ENCODE data around the gene PARP6. TPM values are rescaled to one million over a fixed set of nuclear protein-coding genes. Genes with fewer than 3 reads are reported as not detected.

Gene PARP6
- polyA plus RNA-seq, 1 of the 3 experiments (the other 2 are of a cell fraction): 57.7 TPM

- TF ChIP-seq, protein P1, sequence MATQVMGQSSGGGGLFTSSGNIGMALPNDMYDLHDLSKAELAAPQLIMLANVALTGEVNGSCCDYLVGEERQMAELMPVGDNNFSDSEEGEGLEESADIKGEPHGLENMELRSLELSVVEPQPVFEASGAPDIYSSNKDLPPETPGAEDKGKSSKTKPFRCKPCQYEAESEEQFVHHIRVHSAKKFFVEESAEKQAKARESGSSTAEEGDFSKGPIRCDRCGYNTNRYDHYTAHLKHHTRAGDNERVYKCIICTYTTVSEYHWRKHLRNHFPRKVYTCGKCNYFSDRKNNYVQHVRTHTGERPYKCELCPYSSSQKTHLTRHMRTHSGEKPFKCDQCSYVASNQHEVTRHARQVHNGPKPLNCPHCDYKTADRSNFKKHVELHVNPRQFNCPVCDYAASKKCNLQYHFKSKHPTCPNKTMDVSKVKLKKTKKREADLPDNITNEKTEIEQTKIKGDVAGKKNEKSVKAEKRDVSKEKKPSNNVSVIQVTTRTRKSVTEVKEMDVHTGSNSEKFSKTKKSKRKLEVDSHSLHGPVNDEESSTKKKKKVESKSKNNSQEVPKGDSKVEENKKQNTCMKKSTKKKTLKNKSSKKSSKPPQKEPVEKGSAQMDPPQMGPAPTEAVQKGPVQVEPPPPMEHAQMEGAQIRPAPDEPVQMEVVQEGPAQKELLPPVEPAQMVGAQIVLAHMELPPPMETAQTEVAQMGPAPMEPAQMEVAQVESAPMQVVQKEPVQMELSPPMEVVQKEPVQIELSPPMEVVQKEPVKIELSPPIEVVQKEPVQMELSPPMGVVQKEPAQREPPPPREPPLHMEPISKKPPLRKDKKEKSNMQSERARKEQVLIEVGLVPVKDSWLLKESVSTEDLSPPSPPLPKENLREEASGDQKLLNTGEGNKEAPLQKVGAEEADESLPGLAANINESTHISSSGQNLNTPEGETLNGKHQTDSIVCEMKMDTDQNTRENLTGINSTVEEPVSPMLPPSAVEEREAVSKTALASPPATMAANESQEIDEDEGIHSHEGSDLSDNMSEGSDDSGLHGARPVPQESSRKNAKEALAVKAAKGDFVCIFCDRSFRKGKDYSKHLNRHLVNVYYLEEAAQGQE (IDR thresholded peaks at IDR 0.05; ENCODE audit: low read depth, low read length): no peak
- no peak for TF ChIP-seq EZH2phosphoT487 (IDR thresholded peaks at IDR 0.05; ENCODE audit: borderline replicate concordance, low read depth)
Measured at GRCh38 chr15:72206677-72207000, 65.7 kb downstream of the PARP6 start (continued).

DNA sequence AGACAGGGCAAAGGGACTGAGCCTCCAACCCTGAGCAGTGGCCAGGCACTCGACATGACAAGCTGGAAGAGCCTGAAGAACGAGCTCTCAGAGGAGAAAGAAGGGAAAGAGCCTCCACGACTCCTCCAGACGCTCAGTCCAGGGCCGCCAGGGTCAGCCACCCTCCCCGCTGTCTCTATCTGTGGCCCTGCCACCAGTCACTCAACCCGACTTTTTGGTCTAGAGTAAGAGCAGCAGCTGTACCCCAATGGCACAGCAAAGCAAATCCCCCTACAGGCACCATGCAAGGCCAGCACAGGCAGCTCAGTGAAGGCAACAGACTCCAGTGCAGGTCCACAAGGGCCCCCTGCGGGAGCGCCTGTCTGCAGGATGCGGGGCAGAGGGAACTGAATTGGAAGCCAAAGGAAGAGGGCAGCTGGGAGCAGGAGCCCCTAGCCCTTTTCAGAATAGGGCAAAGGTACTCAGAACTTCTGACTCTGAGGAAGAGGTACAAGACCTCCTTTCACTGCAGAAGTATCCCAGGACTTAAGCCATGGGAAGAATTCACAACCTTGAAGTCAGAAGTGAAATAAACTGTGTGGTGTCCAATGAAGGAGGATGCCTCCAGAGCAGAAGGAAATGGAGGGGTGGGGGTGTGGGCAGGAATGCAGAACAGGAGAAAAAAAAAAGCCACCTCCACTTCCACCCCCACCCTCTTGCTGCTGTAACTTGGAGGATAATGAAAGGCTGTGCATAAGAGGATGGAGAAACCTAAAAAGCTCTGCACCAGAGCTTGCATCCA is 66.3 kb downstream of the PARP6 start:
- no peaks in the 10 kb centered on the region for H3K9me2 ChIP-seq
- peaks cover 87% of the 10 kb centered on the region for H3F3A ChIP-seq (replicated peaks; ENCODE audit: insufficient read depth)
- peaks cover 66% of the 10 kb centered on the region for H3K79me2 ChIP-seq (ENCODE audit: insufficient read depth)
- peaks cover 92 to 93% of the 10 kb centered on the region in 2 experiments for H3K36me3 ChIP-seq (replicated peaks in 1 of 2; ENCODE audit: control insufficient read depth in 1 of 2, insufficient read depth in 2 of 2, low read length in 1 of 2)
- TF ChIP-seq, protein P2, sequence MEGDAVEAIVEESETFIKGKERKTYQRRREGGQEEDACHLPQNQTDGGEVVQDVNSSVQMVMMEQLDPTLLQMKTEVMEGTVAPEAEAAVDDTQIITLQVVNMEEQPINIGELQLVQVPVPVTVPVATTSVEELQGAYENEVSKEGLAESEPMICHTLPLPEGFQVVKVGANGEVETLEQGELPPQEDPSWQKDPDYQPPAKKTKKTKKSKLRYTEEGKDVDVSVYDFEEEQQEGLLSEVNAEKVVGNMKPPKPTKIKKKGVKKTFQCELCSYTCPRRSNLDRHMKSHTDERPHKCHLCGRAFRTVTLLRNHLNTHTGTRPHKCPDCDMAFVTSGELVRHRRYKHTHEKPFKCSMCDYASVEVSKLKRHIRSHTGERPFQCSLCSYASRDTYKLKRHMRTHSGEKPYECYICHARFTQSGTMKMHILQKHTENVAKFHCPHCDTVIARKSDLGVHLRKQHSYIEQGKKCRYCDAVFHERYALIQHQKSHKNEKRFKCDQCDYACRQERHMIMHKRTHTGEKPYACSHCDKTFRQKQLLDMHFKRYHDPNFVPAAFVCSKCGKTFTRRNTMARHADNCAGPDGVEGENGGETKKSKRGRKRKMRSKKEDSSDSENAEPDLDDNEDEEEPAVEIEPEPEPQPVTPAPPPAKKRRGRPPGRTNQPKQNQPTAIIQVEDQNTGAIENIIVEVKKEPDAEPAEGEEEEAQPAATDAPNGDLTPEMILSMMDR (IDR thresholded peaks at IDR 0.05): no peak
- no peak for TF ChIP-seq GATA2 (CRISPR knock-in tag; IDR thresholded peaks at IDR 0.05)
- TF ChIP-seq, protein P3, sequence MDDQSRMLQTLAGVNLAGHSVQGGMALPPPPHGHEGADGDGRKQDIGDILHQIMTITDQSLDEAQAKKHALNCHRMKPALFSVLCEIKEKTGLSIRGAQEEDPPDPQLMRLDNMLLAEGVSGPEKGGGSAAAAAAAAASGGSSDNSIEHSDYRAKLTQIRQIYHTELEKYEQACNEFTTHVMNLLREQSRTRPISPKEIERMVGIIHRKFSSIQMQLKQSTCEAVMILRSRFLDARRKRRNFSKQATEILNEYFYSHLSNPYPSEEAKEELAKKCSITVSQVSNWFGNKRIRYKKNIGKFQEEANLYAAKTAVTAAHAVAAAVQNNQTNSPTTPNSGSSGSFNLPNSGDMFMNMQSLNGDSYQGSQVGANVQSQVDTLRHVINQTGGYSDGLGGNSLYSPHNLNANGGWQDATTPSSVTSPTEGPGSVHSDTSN (IDR thresholded peaks at IDR 0.05): no peak
- TF ChIP-seq, protein P4, sequence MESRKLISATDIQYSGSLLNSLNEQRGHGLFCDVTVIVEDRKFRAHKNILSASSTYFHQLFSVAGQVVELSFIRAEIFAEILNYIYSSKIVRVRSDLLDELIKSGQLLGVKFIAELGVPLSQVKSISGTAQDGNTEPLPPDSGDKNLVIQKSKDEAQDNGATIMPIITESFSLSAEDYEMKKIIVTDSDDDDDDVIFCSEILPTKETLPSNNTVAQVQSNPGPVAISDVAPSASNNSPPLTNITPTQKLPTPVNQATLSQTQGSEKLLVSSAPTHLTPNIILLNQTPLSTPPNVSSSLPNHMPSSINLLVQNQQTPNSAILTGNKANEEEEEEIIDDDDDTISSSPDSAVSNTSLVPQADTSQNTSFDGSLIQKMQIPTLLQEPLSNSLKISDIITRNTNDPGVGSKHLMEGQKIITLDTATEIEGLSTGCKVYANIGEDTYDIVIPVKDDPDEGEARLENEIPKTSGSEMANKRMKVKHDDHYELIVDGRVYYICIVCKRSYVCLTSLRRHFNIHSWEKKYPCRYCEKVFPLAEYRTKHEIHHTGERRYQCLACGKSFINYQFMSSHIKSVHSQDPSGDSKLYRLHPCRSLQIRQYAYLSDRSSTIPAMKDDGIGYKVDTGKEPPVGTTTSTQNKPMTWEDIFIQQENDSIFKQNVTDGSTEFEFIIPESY (IDR thresholded peaks at IDR 0.05; ENCODE audit: borderline replicate concordance, low read depth): no peak
- TF ChIP-seq, protein P5, sequence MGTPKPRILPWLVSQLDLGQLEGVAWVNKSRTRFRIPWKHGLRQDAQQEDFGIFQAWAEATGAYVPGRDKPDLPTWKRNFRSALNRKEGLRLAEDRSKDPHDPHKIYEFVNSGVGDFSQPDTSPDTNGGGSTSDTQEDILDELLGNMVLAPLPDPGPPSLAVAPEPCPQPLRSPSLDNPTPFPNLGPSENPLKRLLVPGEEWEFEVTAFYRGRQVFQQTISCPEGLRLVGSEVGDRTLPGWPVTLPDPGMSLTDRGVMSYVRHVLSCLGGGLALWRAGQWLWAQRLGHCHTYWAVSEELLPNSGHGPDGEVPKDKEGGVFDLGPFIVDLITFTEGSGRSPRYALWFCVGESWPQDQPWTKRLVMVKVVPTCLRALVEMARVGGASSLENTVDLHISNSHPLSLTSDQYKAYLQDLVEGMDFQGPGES (IDR thresholded peaks at IDR 0.05; ENCODE audit: low read depth, low read length): no peak
- no peak for TF ChIP-seq EP300 (IDR thresholded peaks at IDR 0.05; ENCODE audit: borderline replicate concordance in 1 of 2, low read depth in 1 of 2, low read length in 1 of 2)
- no peak for TF ChIP-seq TCF12 (IDR thresholded peaks at IDR 0.05)
- TF ChIP-seq FOSL2 (IDR thresholded peaks at IDR 0.05; ENCODE audit: borderline replicate concordance, low read depth): no peak
- no peak for TF ChIP-seq RFX5 (IDR thresholded peaks at IDR 0.05; ENCODE audit: low read length)
- TF ChIP-seq GABPA (IDR thresholded peaks at IDR 0.05; ENCODE audit: low read depth): no peak
- TF ChIP-seq YY1 (IDR thresholded peaks at IDR 0.05; ENCODE audit: low read depth): no peak
- TF ChIP-seq JUND (IDR thresholded peaks at IDR 0.05): no peak
- no peak for TF ChIP-seq TEAD4 (IDR thresholded peaks at IDR 0.05; ENCODE audit: borderline replicate concordance, insufficient read depth)
- no peak for TF ChIP-seq RCOR1 (IDR thresholded peaks at IDR 0.05; ENCODE audit: low read length)
- TF ChIP-seq SIN3A (IDR thresholded peaks at IDR 0.05; ENCODE audit: borderline replicate concordance, low read depth, low read length): no peak
- H3K27me3 ChIP-seq (ENCODE audit: insufficient read depth): no peaks in the 10 kb centered on the region
- ChIA-PET CTCF (interaction anchor here (5.4 kb wide), 1 partner anchor 21 kb away, joined by 29 read pairs; no protein-coding TSS in a partner anchor), POLR2A (interaction anchor here (0.6 to 2.1 kb wide), 2 partner anchors 21 to 58 kb away, joined by 3 to 10 read pairs; no protein-coding TSS in a partner anchor)
- peaks cover 30 to 35% of the 10 kb centered on the region in 2 experiments for H3K4me1 ChIP-seq (ENCODE audit: control insufficient read depth in 1 of 2, insufficient read depth in 2 of 2, low read depth in 1 of 2, low read length in 1 of 2)
- H2AFZ ChIP-seq (ENCODE audit: low read depth): no peak overlapping the region
- peaks cover 98% of the 10 kb centered on the region for H4K20me1 ChIP-seq (ENCODE audit: insufficient read depth)
- no peak overlapping the region for H3K4me3 ChIP-seq (ENCODE audit: low read depth in 2 of 2, low read length in 1 of 2)
- 96% methylated on average over 9 of the region's 10 CpGs for WGBS (ENCODE audit: low lambda C conversion rate)
- H3K9ac ChIP-seq: no peak overlapping the region
- H3K27ac ChIP-seq (ENCODE audit: low read depth in 2 of 2, low read length in 1 of 2): peak overlapping the region in 1 of 2 experiments; percentile 66; a peak in 1 of 4 replicates
- no peak overlapping the region for H3K4me2 ChIP-seq
- H3K9me3 ChIP-seq: no peaks in the 10 kb centered on the region
- DNase-seq: no peak

All from SK-N-SH (cell line).